ENCODE results near the gene LRRC8B. TPM values are rescaled to one million over a fixed set of nuclear protein-coding genes. Genes with fewer than 3 reads are reported as not detected.

Gene LRRC8B
- total and polyA plus RNA-seq, 2 of the 13 experiments (the other 11 are each of a cell fraction or from before 2014, with no cell fraction given): 4.9 to 7.6 TPM

- POLR2A ChIA-PET: no interaction called here
- WGBS (ENCODE audit: low lambda C conversion rate): 98% methylated on average over 1 of the region's 1 CpG
- H3K4me3 ChIP-seq (replicated peaks in 1 of 3; ENCODE audit: insufficient read depth in 1 of 3, low read depth in 2 of 3, low read length in 3 of 3): no peak overlapping the region
- FAIRE-seq (no peak), ATAC-seq (no peak), DNase-seq (ENCODE audit: low spot score) (no peak)
- no TSS peak for BruUV-seq (replicated peaks)
- H4K20me1 ChIP-seq (ENCODE audit: insufficient read depth, low read length): no peaks in the 10 kb centered on the region
- in situ Hi-C loops (cut with HindIII; ENCODE audit: extremely low pct_ligation_motif_present, low pct_unique_long_range_greater_than_20kb) (no loop called here), intact Hi-C loops (cut with micrococcal nuclease; ENCODE audit: unreplicated experiment) (loop anchor here (10.0 kb wide), 1 partner anchor 413 kb away; the partner anchor contains the start of gene ZNF326)
- H3K79me2 ChIP-seq (ENCODE audit: insufficient read depth, low read length): no peaks in the 10 kb centered on the region
- H3K4me2 ChIP-seq (ENCODE audit: low read depth, low read length): no peak overlapping the region
- no peak overlapping the region for H2AFZ ChIP-seq (ENCODE audit: low read length)
- peaks cover 5% of the 10 kb centered on the region for H3K4me1 ChIP-seq (ENCODE audit: insufficient read depth, low read length)
- TF ChIP-seq ZBTB7B (CRISPR knock-in tag; IDR thresholded peaks at IDR 0.05): no peak
- TF ChIP-seq HOXD1 (CRISPR knock-in tag; IDR thresholded peaks at IDR 0.05): no peak
- TF ChIP-seq KDM5B (CRISPR knock-in tag; IDR thresholded peaks at IDR 0.05; ENCODE audit: borderline replicate concordance): no peak
- TF ChIP-seq CBFB (CRISPR knock-in tag; IDR thresholded peaks at IDR 0.05): no peak
- no peak for TF ChIP-seq ZNF512B (CRISPR knock-in tag; IDR thresholded peaks at IDR 0.05; ENCODE audit: borderline replicate concordance)
- no peak for TF ChIP-seq MEIS2 (CRISPR knock-in tag; IDR thresholded peaks at IDR 0.05)
- TF ChIP-seq ZFP91 (CRISPR knock-in tag; IDR thresholded peaks at IDR 0.05; ENCODE audit: borderline replicate concordance): no peak
- no peak for TF ChIP-seq ZNF563 (CRISPR knock-in tag; IDR thresholded peaks at IDR 0.05)
- CTCF ChIA-PET (ENCODE audit: low intra/inter-chr PET ratio, low total read pairs): no interaction called here
- peaks cover 1 to 26% of the 10 kb centered on the region in 2 experiments; a peak in 3 of 5 replicates for H3K36me3 ChIP-seq (replicated peaks in 1 of 2; ENCODE audit: control insufficient read depth in 1 of 2, insufficient read depth in 2 of 2, low read length in 2 of 2)
- no peaks in the 10 kb centered on the region for H3K9me3 ChIP-seq (ENCODE audit: low read length)
- H3K27ac ChIP-seq (ENCODE audit: extremely low read length, insufficient read depth, low read length): no peak overlapping the region
- H3K9ac ChIP-seq (ENCODE audit: insufficient read depth, low read depth, low read length): no peak overlapping the region
- H3K27me3 ChIP-seq (ENCODE audit: control insufficient read depth in 1 of 2, insufficient read depth in 2 of 2, low read length in 2 of 2): no peaks in the 10 kb centered on the region
Observed at GRCh38 chr1:89581859-89582258, 57.2 kb downstream of the LRRC8B start.
